Upper lobe of left lung (tissue), 4 donors: ENCODE data around the gene XNDC1N.

Experiments
- EP300 ChIP-seq, 4 donors: sonication (generic); formaldehyde crosslinking; IDR thresholded peaks; one replicate each; pipeline ENCODE4 v1.5.1; 2017; ENCODE audit warnings: antibody characterized with exemption in 4 of 4, control low read depth in 2 of 4
- POLR2A ChIP-seq, 4 donors: fragments of 450-650 bp; IDR thresholded peaks; one replicate each; pipeline ENCODE4 v1.5.1; 2016 to 2017; ENCODE audit warnings: antibody characterized with exemption in 4 of 4, mild to moderate bottlenecking in 2 of 4
- POLR2AphosphoS5 ChIP-seq, 2 donors: sonication (generic); formaldehyde crosslinking; IDR thresholded peaks; one replicate each; pipeline ENCODE4 v1.5.1; 2017; ENCODE audit warnings: antibody characterized with exemption in 2 of 2
- TF ChIP-seq, protein P1 (sequence below), 6 experiments: fragments of 450-650 bp in 4 of 6; fragments of 200-600 bp in 2 of 6; sonication (generic) in 2 of 6; IDR thresholded peaks; one replicate each; pipeline ENCODE4 v1.5.1; 2016 to 2019; ENCODE audit warnings: antibody characterized with exemption in 6 of 6

DNA sequence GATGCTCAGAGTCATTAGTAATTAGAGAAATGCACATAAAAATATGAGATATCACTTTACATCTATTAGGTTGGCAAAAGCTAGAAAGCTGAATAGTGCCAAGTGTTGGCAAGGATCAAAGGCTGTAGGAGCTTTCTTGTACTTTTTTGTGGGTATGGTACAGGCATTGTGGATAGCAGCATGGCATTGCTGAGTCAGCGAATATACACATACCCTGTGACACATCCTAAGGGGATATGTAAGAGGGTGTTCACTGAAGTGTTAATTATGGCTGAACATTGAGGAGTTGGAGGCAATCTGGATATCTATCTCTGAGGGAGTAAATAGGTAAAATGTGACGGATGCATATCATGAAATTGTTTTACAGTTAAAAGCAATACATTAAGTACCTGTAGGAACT lies 43.3 kb upstream of the XNDC1N start:
- TF ChIP-seq POLR2AphosphoS5 (IDR thresholded peaks at IDR 0.05) = no peak
- TF ChIP-seq, protein P1, sequence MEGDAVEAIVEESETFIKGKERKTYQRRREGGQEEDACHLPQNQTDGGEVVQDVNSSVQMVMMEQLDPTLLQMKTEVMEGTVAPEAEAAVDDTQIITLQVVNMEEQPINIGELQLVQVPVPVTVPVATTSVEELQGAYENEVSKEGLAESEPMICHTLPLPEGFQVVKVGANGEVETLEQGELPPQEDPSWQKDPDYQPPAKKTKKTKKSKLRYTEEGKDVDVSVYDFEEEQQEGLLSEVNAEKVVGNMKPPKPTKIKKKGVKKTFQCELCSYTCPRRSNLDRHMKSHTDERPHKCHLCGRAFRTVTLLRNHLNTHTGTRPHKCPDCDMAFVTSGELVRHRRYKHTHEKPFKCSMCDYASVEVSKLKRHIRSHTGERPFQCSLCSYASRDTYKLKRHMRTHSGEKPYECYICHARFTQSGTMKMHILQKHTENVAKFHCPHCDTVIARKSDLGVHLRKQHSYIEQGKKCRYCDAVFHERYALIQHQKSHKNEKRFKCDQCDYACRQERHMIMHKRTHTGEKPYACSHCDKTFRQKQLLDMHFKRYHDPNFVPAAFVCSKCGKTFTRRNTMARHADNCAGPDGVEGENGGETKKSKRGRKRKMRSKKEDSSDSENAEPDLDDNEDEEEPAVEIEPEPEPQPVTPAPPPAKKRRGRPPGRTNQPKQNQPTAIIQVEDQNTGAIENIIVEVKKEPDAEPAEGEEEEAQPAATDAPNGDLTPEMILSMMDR (IDR thresholded peaks at IDR 0.05) = no peak
- TF ChIP-seq POLR2A (IDR thresholded peaks at IDR 0.05) = no peak
- no peak for TF ChIP-seq EP300 (IDR thresholded peaks at IDR 0.05)
